NCI-H510A (cell line): ENCODE measurements around the gene LRP1B.

Source experiments
- DNase-seq: peaks from one replicate; lab custom pipeline; 2025; lab: John Stamatoyannopoulos, UW

The LRP1B gene

DNA sequence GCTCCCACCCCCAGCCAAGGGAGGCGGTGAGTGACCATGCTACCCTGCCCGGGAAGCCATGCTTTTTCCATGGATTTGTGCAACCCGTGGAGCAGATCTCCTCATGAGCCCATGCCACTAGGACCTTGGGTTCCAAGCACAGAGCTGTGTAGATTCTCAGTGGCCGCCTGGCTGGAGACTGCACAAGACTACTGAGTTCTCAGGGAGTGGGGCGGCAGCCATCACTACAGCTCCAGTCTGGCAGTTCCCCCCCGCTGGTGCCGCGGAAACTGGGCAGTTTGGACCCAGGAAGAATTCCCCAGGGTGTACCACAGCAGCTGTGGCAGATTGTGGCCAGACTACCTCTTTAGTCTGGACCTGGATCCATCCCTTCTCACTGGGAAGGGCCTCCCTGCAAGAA, 470.6 kb downstream of the LRP1B start:
- DNase-seq: no peak

DNA sequence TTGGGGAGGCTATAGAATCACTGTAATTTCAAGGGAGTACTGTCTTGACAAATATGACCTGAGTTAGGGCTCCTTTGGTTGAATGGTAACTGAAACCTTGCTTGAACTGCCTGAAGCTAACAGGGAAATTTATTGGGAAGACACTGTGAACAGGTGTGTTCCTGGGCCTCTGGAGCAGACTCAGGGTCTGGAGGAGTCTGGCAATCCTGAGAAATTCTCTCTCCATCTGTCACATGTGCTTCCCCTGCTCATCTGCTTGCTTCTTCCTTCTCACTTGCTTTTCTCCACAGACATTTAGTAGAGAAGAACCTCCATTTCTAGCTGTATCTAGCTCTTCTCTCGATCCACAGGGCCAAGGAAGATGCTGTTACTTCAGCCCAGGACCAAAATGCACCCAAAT, 476.5 kb downstream of the LRP1B start:
- no peak for DNase-seq

DNA sequence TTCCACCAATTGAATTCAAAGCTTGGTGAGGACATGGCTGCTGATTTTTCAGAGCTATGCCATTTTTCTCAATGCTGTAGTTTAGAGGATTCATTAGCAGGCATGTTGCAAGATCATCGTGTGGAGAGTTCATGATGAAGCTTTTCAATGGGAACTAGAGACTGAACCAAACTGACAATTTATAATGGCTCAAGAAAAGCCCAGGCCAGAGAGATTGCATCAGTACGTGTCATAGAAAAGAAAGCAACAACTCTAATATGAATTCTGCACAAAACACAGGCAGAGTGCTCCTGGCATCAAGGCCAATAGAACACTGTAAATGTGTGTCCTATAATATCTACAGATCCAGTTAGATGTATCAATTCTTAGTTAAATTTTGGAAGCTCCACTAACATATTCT, 477.6 kb downstream of the LRP1B start:
- DNase-seq: no peak

DNA sequence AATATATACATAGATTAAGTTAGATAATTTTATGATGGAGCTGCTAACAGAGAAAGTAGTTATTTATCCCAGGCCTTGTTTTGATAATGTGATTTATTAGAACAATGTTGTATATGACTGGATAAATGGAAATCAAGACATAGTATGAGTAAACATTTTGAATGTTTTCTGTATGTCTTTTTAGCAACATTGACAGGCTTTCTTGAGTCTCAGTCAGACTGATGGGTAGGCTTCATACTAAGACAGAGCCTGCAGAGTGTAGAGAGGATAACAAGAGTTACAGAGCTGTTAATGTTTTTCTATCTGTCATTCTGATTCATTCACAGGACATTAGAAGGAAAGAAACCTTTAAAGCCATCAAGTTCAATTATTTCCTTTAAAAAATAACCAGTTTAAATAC, 478.5 kb downstream of the LRP1B start:
- no peak for DNase-seq

DNA sequence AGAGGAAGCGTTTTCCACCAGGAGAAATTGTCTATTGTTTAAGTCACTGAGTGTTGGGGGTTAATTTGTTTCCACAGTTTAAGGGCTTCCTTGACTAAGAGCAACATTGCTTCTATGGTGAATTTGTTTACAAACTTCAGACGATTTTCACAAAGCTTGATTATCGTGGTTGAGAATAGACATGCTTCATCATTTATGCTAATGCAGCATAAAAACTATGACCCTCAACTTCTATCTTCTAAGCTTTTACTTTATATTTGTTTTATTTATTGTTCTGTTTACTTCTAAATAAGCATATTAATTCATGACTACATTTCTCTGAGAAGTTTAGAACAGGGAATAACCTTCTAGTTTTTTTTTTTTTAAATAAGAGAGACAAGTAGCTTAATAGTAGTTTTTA, 483.5 kb downstream of the LRP1B start:
- DNase-seq: no peak

DNA sequence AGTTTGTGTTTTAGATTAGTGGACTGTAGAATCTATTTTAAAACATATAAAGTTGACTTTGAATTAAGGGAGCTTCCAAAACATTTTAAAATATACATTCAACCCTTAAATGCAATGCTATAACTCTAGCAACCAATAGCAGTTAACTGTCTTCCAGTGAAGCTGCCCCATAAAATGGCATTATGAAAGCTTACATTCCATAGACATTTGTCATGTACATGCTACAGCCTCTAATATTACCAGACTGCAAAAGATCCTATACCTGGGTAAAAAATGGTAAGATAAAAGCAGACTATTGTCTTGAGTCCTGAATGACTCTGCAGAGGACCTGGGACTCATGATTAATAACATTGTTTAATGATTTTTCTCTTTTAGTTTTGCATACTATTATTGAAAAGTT, 489.4 kb downstream of the LRP1B start:
- DNase-seq: no peak

DNA sequence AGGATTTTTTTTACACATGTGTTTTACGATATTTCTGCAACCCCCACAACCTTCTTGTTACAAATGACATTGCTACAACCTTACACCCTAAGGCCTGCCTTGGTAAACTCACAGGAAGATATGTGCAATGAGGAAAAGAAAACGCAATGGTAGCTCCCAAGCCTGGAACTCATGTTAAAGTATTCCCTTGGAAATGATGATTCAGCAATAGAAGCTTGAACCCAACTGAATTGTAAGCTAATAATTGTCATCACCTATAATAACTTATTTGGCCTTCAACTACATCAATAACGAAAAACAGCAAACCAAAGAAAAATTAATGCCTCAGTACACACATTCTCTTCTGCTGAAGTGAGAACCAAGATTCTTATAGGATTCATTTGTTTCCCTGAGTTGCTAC, 491.0 kb downstream of the LRP1B start:
- no peak for DNase-seq

DNA sequence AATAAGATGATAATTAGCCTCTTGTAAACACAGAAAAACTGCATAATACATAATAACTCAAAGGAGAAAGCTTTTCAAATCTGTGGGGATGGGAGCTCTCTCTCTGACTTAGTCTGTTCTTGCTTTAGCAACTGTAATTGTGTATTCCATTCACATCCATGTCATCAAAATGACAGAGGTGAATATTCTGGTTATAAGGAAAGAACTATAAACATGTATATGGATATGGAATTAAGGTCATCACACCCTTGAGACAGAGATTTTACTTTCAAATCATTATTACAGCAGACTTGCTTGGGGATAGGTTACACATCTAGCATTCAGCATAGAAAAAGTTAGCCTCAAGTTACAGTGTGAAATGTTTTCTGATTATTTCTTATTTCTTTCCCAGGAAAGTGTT, 497.7 kb downstream of the LRP1B start:
- DNase-seq: no peak

DNA sequence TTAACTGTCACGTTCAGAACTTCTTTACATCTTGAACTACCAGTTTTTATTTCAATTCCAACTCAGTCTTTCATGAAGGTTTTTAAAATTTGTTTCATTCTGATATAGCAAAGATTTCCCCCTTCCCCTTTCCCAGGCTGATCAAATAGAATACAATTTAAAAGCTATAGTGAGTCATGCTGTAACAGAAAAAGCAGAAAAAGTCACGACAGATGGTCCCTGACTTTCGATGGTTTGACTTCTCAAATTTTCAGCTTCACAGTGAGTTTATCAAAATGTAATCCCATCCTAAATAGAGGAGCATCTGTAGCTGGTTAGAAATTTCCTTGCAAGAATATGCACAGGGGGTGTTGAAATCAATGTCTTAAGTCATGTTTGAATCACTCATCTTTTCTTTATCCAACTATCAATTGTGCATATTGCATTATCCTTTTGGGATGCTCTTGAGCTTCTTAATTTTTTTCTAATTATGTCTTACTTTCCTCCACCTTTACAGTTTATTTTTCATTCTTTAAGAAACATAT, 500.3 kb downstream of the LRP1B start:
- no peak for DNase-seq

DNA sequence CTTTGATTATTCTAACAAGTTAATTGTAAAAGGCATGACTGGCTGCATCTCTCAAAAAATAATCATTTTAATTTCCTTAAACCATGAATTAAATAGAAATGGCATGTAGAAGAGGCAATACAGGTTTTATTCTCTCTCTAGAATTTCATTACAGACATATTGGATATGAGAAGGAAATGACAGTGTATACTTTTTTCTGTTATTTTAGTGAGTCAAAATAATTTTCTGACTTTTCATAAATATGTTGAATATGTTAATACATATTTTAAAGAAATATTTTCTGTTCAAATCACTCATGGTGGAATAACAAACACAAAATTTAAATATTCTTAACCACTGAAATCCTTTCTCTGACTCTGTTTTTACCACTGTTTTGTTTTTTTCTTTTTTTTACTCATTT, 510.4 kb downstream of the LRP1B start:
- no peak for DNase-seq

DNA sequence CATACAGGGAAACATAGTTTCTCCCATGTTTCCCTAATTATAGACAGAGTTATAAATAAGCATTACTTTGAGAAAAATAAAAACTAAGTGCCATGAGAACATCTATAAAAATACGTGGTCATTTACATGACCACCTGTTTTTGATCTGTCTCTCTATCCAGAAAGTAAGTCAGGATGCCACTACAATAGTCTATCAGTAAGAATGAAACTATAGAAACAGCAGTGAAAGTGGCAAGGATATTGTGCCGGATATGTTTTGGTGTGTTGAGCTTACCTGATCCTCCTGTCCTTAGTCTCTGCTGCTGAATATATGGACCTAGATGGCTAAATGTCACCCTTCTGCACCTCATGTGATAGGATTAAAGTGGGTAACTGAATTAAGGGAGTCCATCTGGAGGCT, 512.4 kb downstream of the LRP1B start:
- no peak for DNase-seq

DNA sequence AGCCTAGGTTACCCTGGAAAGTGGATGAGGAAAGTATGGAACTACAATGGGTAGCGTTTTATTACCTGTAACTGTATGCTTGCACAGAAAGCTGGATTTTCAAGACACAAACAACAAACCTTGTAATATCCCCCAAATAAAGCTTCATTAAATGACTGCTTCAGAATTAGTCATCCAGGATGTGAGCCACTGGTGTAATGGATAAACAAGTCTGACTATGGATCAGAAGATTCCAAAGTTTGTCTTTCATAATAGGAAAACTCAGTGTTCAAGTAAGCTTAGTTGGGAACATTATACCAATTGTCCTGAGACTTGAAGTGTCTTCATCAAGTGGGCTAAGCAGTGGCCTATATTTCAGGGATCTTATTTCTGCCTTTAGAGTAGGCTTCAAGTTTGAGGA, 518.8 kb downstream of the LRP1B start:
- no peak for DNase-seq

DNA sequence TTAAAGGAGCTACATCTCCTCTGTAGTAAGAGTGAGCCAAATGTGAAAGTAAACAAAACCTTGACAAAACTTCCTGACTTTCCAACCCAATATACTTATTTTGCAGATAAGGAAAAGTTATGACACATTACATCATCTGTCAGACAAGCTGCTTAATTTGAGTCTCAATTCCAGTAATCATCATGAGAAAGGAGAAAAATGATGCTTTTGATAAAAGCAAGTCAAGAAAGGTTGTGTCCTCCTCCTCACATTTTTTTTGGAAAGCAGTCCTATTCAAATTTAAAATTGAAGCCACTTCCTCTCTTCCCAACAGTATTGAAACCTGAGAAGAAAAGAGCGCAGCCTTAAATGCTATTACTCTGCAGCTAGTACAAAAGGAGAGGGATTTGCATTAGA, 519.6 kb downstream of the LRP1B start:
- DNase-seq: no peak

DNA sequence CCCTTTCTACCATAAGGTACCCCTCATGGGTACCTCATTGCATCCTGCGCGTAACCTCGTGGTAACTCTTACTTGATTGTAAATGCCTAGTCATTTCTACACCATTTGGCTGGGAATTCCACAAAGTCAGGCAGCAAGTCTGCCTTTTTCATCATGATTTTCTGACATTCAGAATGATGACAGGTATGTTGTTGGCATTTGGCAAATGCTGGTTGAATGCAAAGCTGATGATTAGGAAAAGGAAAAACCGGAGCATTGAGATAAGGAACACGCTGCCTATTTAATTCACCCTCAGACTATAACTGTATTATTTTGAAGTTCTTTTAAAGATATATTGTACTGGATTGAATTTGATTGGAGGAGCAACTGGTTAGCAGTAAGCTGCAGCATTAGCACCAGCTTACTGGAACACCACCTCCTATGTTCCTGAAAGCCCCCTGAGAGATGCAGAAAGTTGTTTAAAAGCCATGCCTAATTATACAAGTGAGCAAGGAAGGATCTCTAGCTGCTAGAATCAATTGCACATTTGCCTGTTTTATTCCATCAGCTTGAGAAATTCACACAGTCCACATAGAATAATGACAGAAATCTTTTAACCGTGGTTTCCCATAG, 520.1 kb downstream of the LRP1B start:
- no peak for DNase-seq

DNA sequence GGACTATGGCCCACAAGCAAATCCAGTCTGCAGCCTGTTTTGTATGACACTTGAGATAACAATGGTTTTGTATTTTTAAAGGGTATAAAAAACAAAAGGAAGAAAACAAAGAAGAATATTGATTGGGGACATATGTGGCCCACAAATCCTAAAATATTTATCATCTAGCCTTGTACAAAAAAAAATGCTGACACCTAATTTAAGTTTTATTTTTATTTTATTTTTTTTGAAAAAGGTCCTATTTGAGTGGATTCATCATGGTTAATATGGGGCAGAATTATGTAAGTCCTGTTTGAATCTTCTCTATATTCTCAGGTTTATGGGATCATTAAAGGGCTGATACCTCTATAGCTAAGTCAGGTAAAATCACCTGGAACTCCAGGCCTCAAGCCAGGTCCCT, 525.7 kb downstream of the LRP1B start:
- no peak for DNase-seq

DNA sequence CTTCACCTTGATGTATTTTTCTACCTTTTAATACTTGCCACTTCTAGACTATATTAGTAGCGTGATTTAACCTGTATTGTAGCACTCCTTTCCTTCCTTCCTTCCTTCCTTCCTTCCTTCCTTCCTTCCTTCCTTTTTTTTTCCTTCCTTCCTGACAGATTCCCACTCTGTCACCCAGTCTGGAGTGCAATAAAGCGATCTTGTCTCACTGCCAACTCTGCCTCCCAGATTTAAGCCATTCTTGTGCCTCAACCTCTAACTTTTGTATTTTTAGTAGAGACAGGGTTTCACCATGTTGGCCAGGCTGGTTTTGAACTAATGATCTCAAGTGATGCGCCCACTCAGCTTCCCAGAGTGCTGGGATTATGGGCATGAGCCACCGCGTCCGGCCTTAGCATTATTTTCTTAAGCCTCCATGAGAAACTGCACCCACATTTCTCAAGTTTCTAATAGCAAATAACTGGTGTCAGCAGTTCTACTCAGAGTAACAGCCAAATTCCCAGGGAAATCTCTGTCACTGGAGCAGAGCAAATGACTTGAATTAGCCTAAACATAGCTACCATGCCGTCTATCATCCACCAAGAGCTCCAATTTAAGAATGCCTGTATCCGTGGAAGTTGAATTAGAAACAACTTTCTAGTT, 529.2 kb downstream of the LRP1B start:
- no peak for DNase-seq

DNA sequence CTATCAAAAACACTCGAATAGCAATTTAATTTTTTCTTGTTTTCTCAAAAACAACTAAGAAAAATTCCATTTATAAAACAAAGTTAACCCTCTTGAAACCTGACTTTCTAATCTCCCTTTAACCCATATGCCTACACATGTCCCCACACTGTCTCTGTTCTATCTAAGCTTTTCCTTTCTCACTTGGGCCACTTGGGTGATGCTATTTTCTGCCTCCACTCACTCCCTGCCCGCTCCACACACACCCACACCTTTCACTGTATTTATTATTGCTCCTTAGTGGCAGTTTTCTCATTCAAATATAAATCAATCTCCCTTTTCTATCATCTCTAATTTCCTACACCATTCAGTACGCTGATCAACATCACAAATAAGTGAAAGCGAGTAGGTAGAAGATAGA, 531.1 kb downstream of the LRP1B start:
- no peak for DNase-seq

DNA sequence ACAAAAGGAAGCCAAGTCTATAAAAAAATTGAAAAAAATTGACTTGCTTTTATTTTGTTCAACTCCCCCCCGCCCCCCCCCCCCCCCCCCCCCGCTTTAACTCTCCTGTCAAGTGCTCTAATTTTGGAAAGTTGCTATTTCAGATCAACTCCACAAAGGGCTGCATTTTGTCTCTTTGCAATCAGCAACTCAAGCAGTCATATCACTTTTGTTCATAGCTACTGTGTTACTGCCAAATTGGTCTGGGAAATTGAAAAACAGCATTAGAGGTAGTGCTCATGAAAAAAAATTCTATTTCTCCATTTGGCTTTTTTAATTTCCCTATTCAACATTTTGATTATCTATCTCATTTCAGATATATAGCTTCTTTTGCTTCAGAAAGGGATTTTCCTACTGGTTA, 531.8 kb downstream of the LRP1B start:
- DNase-seq: no peak

DNA sequence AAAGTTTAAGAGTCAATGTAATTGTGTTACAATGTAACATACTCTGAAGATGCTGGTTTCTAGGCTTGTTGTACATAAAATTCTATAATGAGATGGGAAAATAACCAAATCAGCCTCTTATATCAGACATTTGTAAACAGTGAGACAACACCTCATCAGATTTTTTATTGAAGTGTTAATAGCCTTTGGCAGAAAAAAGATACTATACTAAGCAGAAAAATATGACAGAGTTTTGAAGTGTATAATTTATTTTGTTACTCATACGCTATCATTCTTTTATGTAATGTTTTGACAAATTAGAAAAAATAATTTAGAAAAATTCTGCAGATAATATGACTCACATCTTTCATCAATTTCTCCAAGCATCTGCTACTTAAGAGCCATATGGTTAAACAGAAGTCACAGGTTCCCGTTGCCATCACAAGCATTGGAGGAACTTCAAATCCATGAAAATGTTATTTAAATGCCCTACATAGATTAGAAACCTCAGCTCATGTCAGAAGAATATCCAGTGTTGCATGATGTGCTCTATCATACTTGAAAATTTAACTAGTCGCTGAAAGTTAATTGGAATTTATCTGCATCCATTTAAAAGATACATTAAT, 535.4 kb downstream of the LRP1B start:
- no peak for DNase-seq

DNA sequence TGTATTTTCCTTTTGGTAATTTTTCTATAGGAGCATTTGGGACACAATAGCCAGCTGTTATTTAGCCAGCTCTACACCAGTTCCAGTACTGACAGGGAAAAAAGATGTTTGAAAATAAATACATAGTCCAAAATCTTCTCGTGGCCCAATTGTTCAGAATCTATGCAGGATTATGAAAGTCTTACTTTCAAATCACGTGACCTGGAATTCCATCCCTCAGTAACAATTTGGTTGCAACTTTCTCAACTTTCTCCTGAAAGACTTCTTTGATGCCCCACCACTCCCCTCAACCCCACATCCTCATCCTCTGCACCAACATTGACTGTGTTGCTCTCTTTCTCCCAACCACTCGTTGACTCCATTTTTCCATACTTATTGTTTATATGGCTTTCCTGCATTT, 539.0 kb downstream of the LRP1B start:
- no peak for DNase-seq

DNA sequence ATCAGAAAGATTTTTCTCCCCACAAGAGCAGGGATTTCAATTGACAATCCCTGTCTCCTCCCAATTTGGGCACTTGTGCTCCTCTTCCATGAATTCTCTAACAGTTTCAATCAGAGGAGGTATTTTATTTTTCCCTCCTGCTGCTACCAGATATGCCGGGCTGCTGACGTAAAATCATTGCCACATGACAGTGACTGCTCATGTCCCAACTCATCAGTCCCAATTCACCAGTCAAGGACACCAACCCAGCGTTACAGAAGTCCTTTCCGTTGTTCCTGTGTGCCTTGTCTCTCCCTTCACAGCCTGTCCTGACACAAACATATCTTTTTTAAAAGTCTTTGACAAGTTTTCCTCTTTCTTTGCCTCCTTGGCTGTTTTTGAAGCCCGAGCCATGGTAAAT, 540.2 kb downstream of the LRP1B start:
- DNase-seq: no peak

DNA sequence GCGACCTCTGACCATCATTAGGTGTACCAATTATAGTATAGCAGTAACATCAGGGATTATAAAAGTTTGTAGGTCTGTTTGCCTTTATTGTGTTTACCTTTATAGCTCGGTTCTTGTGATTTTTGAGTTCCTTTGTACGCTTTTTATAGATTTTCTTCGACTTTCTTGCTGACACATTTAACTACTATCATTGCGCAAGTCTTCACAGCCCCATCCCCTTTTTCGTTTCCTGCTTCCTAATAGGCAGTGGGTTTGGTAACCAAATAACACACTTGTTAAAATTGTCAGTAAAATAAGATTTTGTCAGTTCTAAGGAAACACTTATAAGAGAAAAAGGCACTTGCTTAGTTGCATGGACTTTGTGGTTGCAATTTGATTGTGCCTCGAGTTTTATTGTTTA, 541.5 kb downstream of the LRP1B start:
- no peak for DNase-seq

DNA sequence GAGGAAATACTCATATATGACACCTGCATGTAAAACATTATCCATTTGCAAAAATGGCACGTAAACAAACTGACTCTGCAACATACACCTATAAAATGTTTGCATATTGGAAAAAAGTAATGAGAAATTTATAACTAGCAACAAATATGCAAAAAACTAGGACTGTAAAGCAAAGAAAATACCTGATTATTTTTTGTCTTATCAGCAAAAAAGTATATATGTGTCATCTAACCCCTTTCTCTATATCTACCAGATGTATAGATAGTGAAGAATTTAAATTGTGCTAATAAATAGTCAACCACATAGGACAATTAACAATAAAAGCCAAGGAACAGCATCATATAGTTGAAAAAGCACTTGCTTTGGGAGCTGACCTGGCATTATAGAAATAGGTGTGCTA, 543.8 kb downstream of the LRP1B start:
- DNase-seq: no peak

DNA sequence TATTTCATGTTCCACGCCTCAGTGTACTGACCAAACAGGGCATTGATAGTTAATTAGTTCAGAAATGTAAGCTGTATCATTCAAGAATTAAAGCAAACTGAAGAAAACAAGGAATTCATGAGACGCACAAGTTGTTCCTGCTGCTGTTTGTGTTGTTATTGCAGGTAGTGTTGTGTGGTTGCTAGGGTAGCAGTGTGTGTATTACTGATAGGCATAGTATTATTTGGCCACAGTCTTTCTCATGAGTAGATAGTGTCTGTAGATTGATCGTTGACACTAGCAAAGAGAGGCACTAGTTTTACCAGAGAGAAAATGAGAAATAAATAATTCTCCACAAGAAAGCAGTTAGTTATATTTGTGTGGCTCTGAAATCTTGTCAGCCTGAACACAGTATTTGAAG, 548.6 kb downstream of the LRP1B start:
- DNase-seq: no peak
